ENCODE data around the gene RAF1.
"Not testable (repeated sequence)": the region's sequence is repeated elsewhere in the genome, so short reads cannot be mapped to it uniquely, and the experiment has no call there.

RAF1 gene

GRCh38 chr3:12663936-12664908 is at the start of gene RAF1:
Gene RAF1, minus strand, starts transcription at chr3:12664117. Its CDS starts 45,396 bp downstream, at chr3:12618721.
- DNase-seq (ENCODE audit: low spot score) = peak; percentile 97

- no peak for DNase-seq (ENCODE audit: low spot score)
Observed at GRCh38 chr3:12710062-12710461, 46.1 kb upstream of the RAF1 start.

GRCh38 chr3:12709334-12709733 is 45.4 kb upstream of the RAF1 start:
- DNase-seq (ENCODE audit: low spot score) = no peak

- DNase-seq (ENCODE audit: low spot score) = no peak
Observed at GRCh38 chr3:12708584-12709192, 44.8 kb upstream of the RAF1 start.

- DNase-seq (ENCODE audit: low spot score) = no peak
Observed at GRCh38 chr3:12707449-12707848, 43.5 kb upstream of the RAF1 start.

- DNase-seq (ENCODE audit: low spot score) = peak; percentile 90
Observed at GRCh38 chr3:12706504-12707253, 42.8 kb upstream of the RAF1 start.

GRCh38 chr3:12705981-12706380 is 42.1 kb upstream of the RAF1 start:
- DNase-seq (ENCODE audit: low spot score) = no peak

- no peak for DNase-seq (ENCODE audit: low spot score)
Observed at GRCh38 chr3:12705374-12705926, 41.5 kb upstream of the RAF1 start.

- DNase-seq (ENCODE audit: low spot score) = no peak
Observed at GRCh38 chr3:12702501-12702900, 38.6 kb upstream of the RAF1 start.

GRCh38 chr3:12701601-12702000 is 37.7 kb upstream of the RAF1 start:
- not testable (repeated sequence) for DNase-seq (ENCODE audit: low spot score)

GRCh38 chr3:12700800-12701199 is 36.9 kb upstream of the RAF1 start:
- DNase-seq (ENCODE audit: low spot score) = no peak

- DNase-seq (ENCODE audit: low spot score) = no peak
Observed at GRCh38 chr3:12695916-12696315, 32.0 kb upstream of the RAF1 start.

GRCh38 chr3:12695112-12695511 is 31.2 kb upstream of the RAF1 start:
- no peak for DNase-seq (ENCODE audit: low spot score)

- DNase-seq (ENCODE audit: low spot score) = no peak
Observed at GRCh38 chr3:12692444-12692843, 28.5 kb upstream of the RAF1 start.

- no peak for DNase-seq (ENCODE audit: low spot score)
Observed at GRCh38 chr3:12689997-12690711, 26.2 kb upstream of the RAF1 start.

GRCh38 chr3:12687948-12688347 is 24.0 kb upstream of the RAF1 start:
- DNase-seq (ENCODE audit: low spot score) = no peak

- no peak for DNase-seq (ENCODE audit: low spot score)
Observed at GRCh38 chr3:12686096-12686495, 22.2 kb upstream of the RAF1 start.

- DNase-seq (ENCODE audit: low spot score) = no peak
Observed at GRCh38 chr3:12681943-12682390, 18.1 kb upstream of the RAF1 start.

GRCh38 chr3:12681089-12681942 is 17.4 kb upstream of the RAF1 start:
- DNase-seq (ENCODE audit: low spot score) = no peak

- no peak for DNase-seq (ENCODE audit: low spot score)
Observed at GRCh38 chr3:12679468-12679867, 15.6 kb upstream of the RAF1 start.

GRCh38 chr3:12677616-12678015 is 13.7 kb upstream of the RAF1 start:
- DNase-seq (ENCODE audit: low spot score) = no peak
